Smooth muscle cell (in vitro differentiated cells): ENCODE data around the gene KCNJ12. TPM values are rescaled to one million over a fixed set of nuclear protein-coding genes. Genes with fewer than 3 reads are reported as not detected.

Source experiments
- DNase-seq: peaks from one replicate; lab custom pipeline; 2025; ENCODE audit not compliant: unreplicated experiment; lab: John Stamatoyannopoulos, UW
- H2AFZ ChIP-seq: fragments of 200-600 bp; sonication (generic); 2 replicates; pipeline ENCODE4 v1.6.0; 2016; ENCODE audit warnings: antibody characterized with exemption, low read depth, mild to moderate bottlenecking
- H3F3A ChIP-seq: fragments of 200-600 bp; sonication (generic); 2 replicates; pipeline ENCODE4 v1.6.0; 2017; ENCODE audit warnings: antibody characterized with exemption, low read depth
- H3K27ac ChIP-seq: fragments of 200-600 bp; sonication (generic); 2 replicates; pipeline ENCODE4 v1.5.1; 2016; ENCODE audit warnings: low read depth, mild to moderate bottlenecking
- H3K27me3 ChIP-seq: fragments of 200-600 bp; sonication (generic); 2 replicates; pipeline ENCODE4 v1.6.1; 2016; ENCODE audit warnings: low read depth, mild to moderate bottlenecking
- H3K36me3 ChIP-seq: fragments of 200-600 bp; sonication (generic); 2 replicates; pipeline ENCODE4 v1.5.1; 2016; ENCODE audit warnings: low read depth
- H3K4me1 ChIP-seq: fragments of 200-600 bp; sonication (generic); 2 replicates; pipeline ENCODE4 v1.5.1; 2016; ENCODE audit warnings: low read depth
- H3K4me2 ChIP-seq: fragments of 200-600 bp; sonication (generic); 2 replicates; pipeline ENCODE4 v1.6.0; 2016; ENCODE audit warnings: mild to moderate bottlenecking
- H3K4me3 ChIP-seq: fragments of 200-600 bp; sonication (generic); 2 replicates; pipeline ENCODE4 v1.5.1; 2016; ENCODE audit warnings: mild to moderate bottlenecking
- H3K79me2 ChIP-seq: fragments of 200-600 bp; sonication (generic); 2 replicates; pipeline ENCODE4 v1.6.0; 2016; ENCODE audit warnings: low read depth, mild to moderate bottlenecking
- H3K9ac ChIP-seq: fragments of 200-600 bp; sonication (generic); 2 replicates; pipeline ENCODE4 v1.6.0; 2016; ENCODE audit warnings: low read depth
- H3K9me3 ChIP-seq: fragments of 200-600 bp; sonication (generic); replicated peaks from 2 replicates; pipeline ENCODE4 v1.5.1; 2016; ENCODE audit warnings: low read depth
- H4K20me1 ChIP-seq: fragments of 200-600 bp; sonication (generic); 2 replicates; pipeline ENCODE4 v1.6.0; 2016; ENCODE audit warnings: low read depth
- WGBS: methylation state at CpG from one replicate; pipeline ENCODE4 v1.1.7; 2016; ENCODE audit warnings: low lambda C conversion rate; 5-methylcytosine and 5-hydroxymethylcytosine counted together
- polyA plus RNA-seq: library from polyadenylated mRNA; unstranded; fragments of >200 nt; fragmentation: Nextera tagmentation; extraction: Ambion mirVana; gene quantifications from 2 replicates; pipeline ENCODE4 v1.2.1, GENCODE V29; 2016
- total RNA-seq: library from RNA; depleted of rRNA; stranded (reverse); fragments of >200 nt; gene quantifications from 2 replicates; pipeline ENCODE4 v1.2.3, GENCODE V29; 2014
- TF ChIP-seq, protein P1 (sequence below): fragments of 200-600 bp; sonication (generic); IDR thresholded peaks from 2 replicates; pipeline ENCODE4 v1.5.1; 2017; ENCODE audit warnings: borderline replicate concordance, mild to moderate bottlenecking, antibody characterized with exemption; ENCODE audit not compliant: insufficient read depth, poor library complexity, severe bottlenecking

KCNJ12 gene
- total and polyA plus RNA-seq, 2 experiments from 2014 or later = 0.04 to 0.18 TPM

- H3K9me3 ChIP-seq = no peaks in the 10 kb centered on the region
- H4K20me1 ChIP-seq = no peaks in the 10 kb centered on the region
- H3K27ac ChIP-seq = no peak overlapping the region
- DNase-seq = no peak
- H3K79me2 ChIP-seq = no peaks in the 10 kb centered on the region
- TF ChIP-seq, protein P1, sequence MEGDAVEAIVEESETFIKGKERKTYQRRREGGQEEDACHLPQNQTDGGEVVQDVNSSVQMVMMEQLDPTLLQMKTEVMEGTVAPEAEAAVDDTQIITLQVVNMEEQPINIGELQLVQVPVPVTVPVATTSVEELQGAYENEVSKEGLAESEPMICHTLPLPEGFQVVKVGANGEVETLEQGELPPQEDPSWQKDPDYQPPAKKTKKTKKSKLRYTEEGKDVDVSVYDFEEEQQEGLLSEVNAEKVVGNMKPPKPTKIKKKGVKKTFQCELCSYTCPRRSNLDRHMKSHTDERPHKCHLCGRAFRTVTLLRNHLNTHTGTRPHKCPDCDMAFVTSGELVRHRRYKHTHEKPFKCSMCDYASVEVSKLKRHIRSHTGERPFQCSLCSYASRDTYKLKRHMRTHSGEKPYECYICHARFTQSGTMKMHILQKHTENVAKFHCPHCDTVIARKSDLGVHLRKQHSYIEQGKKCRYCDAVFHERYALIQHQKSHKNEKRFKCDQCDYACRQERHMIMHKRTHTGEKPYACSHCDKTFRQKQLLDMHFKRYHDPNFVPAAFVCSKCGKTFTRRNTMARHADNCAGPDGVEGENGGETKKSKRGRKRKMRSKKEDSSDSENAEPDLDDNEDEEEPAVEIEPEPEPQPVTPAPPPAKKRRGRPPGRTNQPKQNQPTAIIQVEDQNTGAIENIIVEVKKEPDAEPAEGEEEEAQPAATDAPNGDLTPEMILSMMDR = no peak
- H3K9ac ChIP-seq = no peak overlapping the region
- peaks cover 26% of the 10 kb centered on the region for H3K27me3 ChIP-seq
- H3K4me3 ChIP-seq = peak overlapping the region; percentile 36
- no peaks in the 10 kb centered on the region for H3F3A ChIP-seq
- 6% methylated on average over 34 of the region's 48 CpGs for WGBS
- peak overlapping the region; percentile 80 for H3K4me2 ChIP-seq
- H2AFZ ChIP-seq = peak overlapping the region; percentile 42
- H3K4me1 ChIP-seq = peaks cover 9% of the 10 kb centered on the region
- no peaks in the 10 kb centered on the region for H3K36me3 ChIP-seq
These were observed 87.7 kb downstream of the KCNJ12 start for GRCh38 chr17:21463779-21464407.

- H3K27me3 ChIP-seq = peaks cover 22% of the 10 kb centered on the region
- peaks cover 9% of the 10 kb centered on the region for H3K4me1 ChIP-seq
These were observed 88.5 kb downstream of the KCNJ12 start for GRCh38 chr17:21464611-21465021.

GRCh38 chr17:21466550-21466949 is 90.4 kb downstream of the KCNJ12 start:
- H3K27me3 ChIP-seq = peaks cover 22% of the 10 kb centered on the region
- no peaks in the 10 kb centered on the region for H3K36me3 ChIP-seq
- peaks cover 9% of the 10 kb centered on the region for H3K4me1 ChIP-seq
- H4K20me1 ChIP-seq = no peaks in the 10 kb centered on the region
- no peak overlapping the region for H3K27ac ChIP-seq
- no peak overlapping the region for H3K4me2 ChIP-seq
- no peak for DNase-seq
- no peaks in the 10 kb centered on the region for H3F3A ChIP-seq
- H3K4me3 ChIP-seq = no peak overlapping the region
- no peaks in the 10 kb centered on the region for H3K79me2 ChIP-seq
- TF ChIP-seq, protein P1 = no peak
- WGBS = 90% methylated on average over 11 of the region's 11 CpGs
- no peak overlapping the region for H3K9ac ChIP-seq
- no peaks in the 10 kb centered on the region for H3K9me3 ChIP-seq
- no peak overlapping the region for H2AFZ ChIP-seq

More at GRCh38 chr17:21464611-21465021, 88.5 kb downstream of the KCNJ12 start:
- WGBS = 60% methylated on average over 12 of the region's 12 CpGs
- H3K79me2 ChIP-seq = no peaks in the 10 kb centered on the region
- no peaks in the 10 kb centered on the region for H3K36me3 ChIP-seq
- TF ChIP-seq, protein P1 = no peak
- no peak overlapping the region for H3K27ac ChIP-seq
- no peak overlapping the region for H2AFZ ChIP-seq
- H3K4me3 ChIP-seq = no peak overlapping the region
- DNase-seq = no peak
- H3K4me2 ChIP-seq = no peak overlapping the region
- H3F3A ChIP-seq = no peaks in the 10 kb centered on the region
- no peaks in the 10 kb centered on the region for H3K9me3 ChIP-seq
- H4K20me1 ChIP-seq = no peaks in the 10 kb centered on the region
- H3K9ac ChIP-seq = no peak overlapping the region

DNA sequence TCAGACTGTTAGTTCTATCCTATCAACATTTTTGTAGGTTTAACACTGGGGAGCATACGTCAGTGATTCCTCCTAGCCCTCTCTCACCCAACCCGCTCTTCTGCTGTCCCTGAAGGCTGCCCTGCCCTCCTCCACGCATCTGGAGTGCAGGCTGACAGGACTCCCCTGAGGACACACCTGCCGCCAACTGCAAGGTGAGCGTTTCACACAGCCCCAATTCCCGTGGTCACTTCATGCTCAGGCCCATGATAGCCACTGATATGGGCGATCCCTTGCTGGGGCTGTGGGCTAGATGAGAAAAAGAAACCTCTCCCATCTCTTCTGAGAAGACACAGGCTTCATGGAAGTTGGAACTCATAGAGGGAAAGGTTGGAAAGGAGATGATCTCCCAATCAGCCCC is 91.0 kb downstream of the KCNJ12 start:
- Histone ChIP-seq H3K27me3 (peaks cover 22% of the 10 kb centered on the region), H3K9ac (no peak overlapping the region), H3K36me3 (no peaks in the 10 kb centered on the region), H3K4me2 (no peak overlapping the region), H3K79me2 (no peaks in the 10 kb centered on the region), H2AFZ (no peak overlapping the region), H3K4me1 (peaks cover 9% of the 10 kb centered on the region), H3K4me3 (no peak overlapping the region), H3K9me3 (no peaks in the 10 kb centered on the region), H3F3A (no peaks in the 10 kb centered on the region), H3K27ac (no peak overlapping the region), H4K20me1 (no peaks in the 10 kb centered on the region)
- no peak for DNase-seq
- 84% methylated on average over 7 of the region's 7 CpGs for WGBS
- TF ChIP-seq, protein P1 = no peak
